ENCODE results near the gene ABR. TPM values are rescaled to one million over a fixed set of nuclear protein-coding genes. Genes with fewer than 3 reads are reported as not detected.
"Not testable (repeated sequence)": the region's sequence is repeated elsewhere in the genome, so short reads cannot be mapped to it uniquely, and the experiment has no call there.

The ABR gene
- total RNA-seq, 1 donor from 2014 or later, result 63.6 TPM

- H3K27me3 Mint-ChIP-seq, result peaks cover 3% of the 10 kb centered on the region
- H3K9me3 Mint-ChIP-seq, result no peaks in the 10 kb centered on the region
- no peak for DNase-seq (ENCODE audit: extremely low spot score, unreplicated experiment)
- peaks cover 9% of the 10 kb centered on the region for H3K36me3 Mint-ChIP-seq
- H3K4me3 Mint-ChIP-seq, result no peak overlapping the region
- TF ChIP-seq CTCF (conservative IDR thresholded peaks at IDR 0.05), result no peak
- H3K27ac Mint-ChIP-seq, result no peak overlapping the region
- H3K4me1 Mint-ChIP-seq (ENCODE audit: unreplicated experiment), result peaks cover 10% of the 10 kb centered on the region
Measured at GRCh38 chr17:1136748-1137147, 43.0 kb downstream of the ABR start.

DNA sequence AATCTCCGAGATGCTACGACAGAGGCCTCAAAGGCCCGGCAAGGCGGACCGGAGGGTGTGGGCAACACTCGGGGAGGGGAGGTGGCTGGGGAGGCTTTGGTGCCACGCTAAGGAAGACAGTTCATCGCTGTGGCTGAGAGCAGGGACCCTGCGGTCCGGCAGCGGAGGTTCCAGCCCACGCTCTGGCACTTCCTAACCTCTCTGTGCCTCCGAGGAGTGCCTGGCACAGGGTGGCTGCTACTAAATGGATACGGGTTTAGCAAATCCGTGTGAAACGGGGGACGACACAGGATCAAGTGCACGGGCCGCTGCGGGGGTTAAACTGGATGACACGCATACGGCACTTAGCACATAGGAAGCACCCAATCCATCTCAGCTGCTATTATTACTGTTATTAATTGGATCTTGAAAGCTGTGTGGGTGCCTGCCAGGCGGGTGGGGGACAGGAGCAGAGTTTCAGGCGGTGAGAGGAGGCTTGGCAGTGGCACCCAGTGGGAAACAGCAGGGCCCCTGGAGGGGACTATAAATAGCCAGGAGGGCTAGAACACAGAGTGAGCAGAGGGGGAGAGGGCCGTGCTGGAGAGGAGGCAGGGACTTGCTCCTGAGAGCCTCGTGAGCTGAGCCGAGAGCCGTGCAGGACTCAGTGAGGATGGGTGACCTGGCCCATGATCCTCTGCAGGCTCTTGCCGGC lies 45.0 kb downstream of the ABR start:
- DNase-seq (ENCODE audit: extremely low spot score, unreplicated experiment), result no peak
- H3K36me3 Mint-ChIP-seq, result peaks cover 10% of the 10 kb centered on the region
- TF ChIP-seq CTCF (conservative IDR thresholded peaks at IDR 0.05), result no peak
- H3K4me3 Mint-ChIP-seq, result no peak overlapping the region
- peaks cover 3% of the 10 kb centered on the region for H3K27me3 Mint-ChIP-seq
- H3K4me1 Mint-ChIP-seq (ENCODE audit: unreplicated experiment), result peaks cover 7% of the 10 kb centered on the region
- no peak overlapping the region for H3K27ac Mint-ChIP-seq
- no peaks in the 10 kb centered on the region for H3K9me3 Mint-ChIP-seq

- H3K27me3 Mint-ChIP-seq, result peaks cover 3% of the 10 kb centered on the region
- H3K4me3 Mint-ChIP-seq, result no peak overlapping the region
- no peaks in the 10 kb centered on the region for H3K4me1 Mint-ChIP-seq (ENCODE audit: unreplicated experiment)
- no peak overlapping the region for H3K27ac Mint-ChIP-seq
- no peaks in the 10 kb centered on the region for H3K9me3 Mint-ChIP-seq
- no peak for DNase-seq (ENCODE audit: extremely low spot score, unreplicated experiment)
- H3K36me3 Mint-ChIP-seq, result peaks cover 6% of the 10 kb centered on the region
- TF ChIP-seq CTCF (conservative IDR thresholded peaks at IDR 0.05), result no peak
Measured at GRCh38 chr17:1130191-1130590, 49.6 kb downstream of the ABR start.

GRCh38 chr17:1128463-1128862 lies 51.3 kb downstream of the ABR start:
- not testable (repeated sequence) for H3K36me3 Mint-ChIP-seq; H3K27ac Mint-ChIP-seq; H3K4me1 Mint-ChIP-seq (ENCODE audit: unreplicated experiment); H3K9me3 Mint-ChIP-seq; H3K4me3 Mint-ChIP-seq; H3K27me3 Mint-ChIP-seq; DNase-seq (ENCODE audit: extremely low spot score, unreplicated experiment)

- H3K27ac Mint-ChIP-seq, result no peak overlapping the region
- peaks cover 5% of the 10 kb centered on the region for H3K36me3 Mint-ChIP-seq
- no peak for TF ChIP-seq CTCF (conservative IDR thresholded peaks at IDR 0.05)
- H3K4me1 Mint-ChIP-seq (ENCODE audit: unreplicated experiment), result peaks cover 9% of the 10 kb centered on the region
- H3K9me3 Mint-ChIP-seq, result no peaks in the 10 kb centered on the region
- no peak for DNase-seq (ENCODE audit: extremely low spot score, unreplicated experiment)
- peaks cover 2% of the 10 kb centered on the region for H3K27me3 Mint-ChIP-seq
- no peak overlapping the region for H3K4me3 Mint-ChIP-seq
Measured at GRCh38 chr17:1126801-1127550, 52.8 kb downstream of the ABR start.

DNA sequence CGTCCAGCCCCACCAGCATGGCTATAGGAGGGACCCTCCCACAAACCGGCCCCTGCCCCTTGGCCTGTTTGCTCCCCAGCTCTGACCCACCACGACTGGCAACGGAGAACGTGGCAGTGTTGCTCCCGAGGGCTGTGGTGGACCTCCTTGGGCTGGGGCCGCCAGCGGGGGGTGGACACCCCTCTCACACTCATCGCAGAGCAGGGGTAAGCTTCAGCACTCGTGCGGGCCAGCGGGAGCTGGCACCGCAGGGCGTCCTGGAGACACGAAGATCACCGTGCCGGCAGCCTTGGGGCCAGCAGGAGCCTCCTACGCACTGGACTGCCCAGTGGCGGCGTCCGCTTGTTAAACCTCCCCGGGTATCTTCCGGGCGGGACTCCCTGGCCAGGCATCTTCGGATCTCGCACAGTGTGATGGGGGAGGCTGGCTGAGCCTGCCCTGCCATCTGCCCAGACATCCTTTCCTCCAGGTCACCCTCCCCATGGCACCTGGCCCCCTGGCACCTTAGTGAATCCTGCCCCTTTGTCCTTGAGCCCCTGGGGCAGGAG lies 53.5 kb downstream of the ABR start:
- Mint-ChIP-seq H3K9me3 (no peaks in the 10 kb centered on the region), H3K27ac (no peak overlapping the region), H3K4me1 (ENCODE audit: unreplicated experiment) (peaks cover 9% of the 10 kb centered on the region), H3K36me3 (peaks cover 3% of the 10 kb centered on the region), H3K4me3 (no peak overlapping the region), H3K27me3 (no peaks in the 10 kb centered on the region)
- no peak for DNase-seq (ENCODE audit: extremely low spot score, unreplicated experiment)
- no peak for TF ChIP-seq CTCF (conservative IDR thresholded peaks at IDR 0.05)

Measured in type B pancreatic cell (in vitro differentiated cells).